Tibial nerve (tissue), 4 donors: ENCODE results near the gene FOLR1. TPM values are rescaled to one million over a fixed set of nuclear protein-coding genes. Genes with fewer than 3 reads are reported as not detected.

Source experiments
- DNase-seq, 2 donors: peaks; one replicate each; pipeline ENCODE4 v3.0.0-alpha.2; 2019; ENCODE audit warnings: low spot score in 2 of 2
- H3K27ac ChIP-seq, 4 donors: fragments of 200-600 bp; sonication (generic) in 3 of 4; one replicate each; pipeline ENCODE4 v1.5.1; 2017 to 2019; ENCODE audit warnings: mild to moderate bottlenecking in 1 of 4
- H3K27me3 ChIP-seq, 2 donors: fragments of 200-600 bp; sonication (generic) in 1 of 2; one replicate each; pipeline versions ENCODE4 v1.5.1 to v1.6.0; 2017 to 2019
- H3K36me3 ChIP-seq, 3 donors: fragments of 200-600 bp; sonication (generic); one replicate each; pipeline ENCODE4 v1.5.1; 2018 to 2019
- H3K4me1 ChIP-seq, 4 donors: fragments of 200-600 bp; sonication (generic) in 3 of 4; one replicate each; pipeline ENCODE4 v1.5.1; 2017 to 2019
- H3K4me3 ChIP-seq, 4 donors: fragments of 200-600 bp; sonication (generic) in 3 of 4; one replicate each; pipeline ENCODE4 v1.5.1; 2017 to 2019; ENCODE audit warnings: mild to moderate bottlenecking in 1 of 4, moderate library complexity in 1 of 4
- H3K9me3 ChIP-seq, 4 donors: fragments of 200-600 bp; sonication (generic) in 3 of 4; one replicate each; pipeline ENCODE4 v1.5.1; 2017 to 2019
- EP300 ChIP-seq, 2 donors: sonication (generic); formaldehyde crosslinking; IDR thresholded peaks; one replicate each; pipeline ENCODE4 v1.6.1; 2017; ENCODE audit warnings: antibody characterized with exemption in 2 of 2, mild to moderate bottlenecking in 1 of 2
- POLR2A ChIP-seq, 2 donors: fragments of 450-650 bp; IDR thresholded peaks; one replicate each; pipeline ENCODE4 v1.6.1; 2017; ENCODE audit warnings: antibody characterized with exemption in 2 of 2, mild to moderate bottlenecking in 2 of 2, moderate library complexity in 2 of 2
- WGBS, 2 donors: methylation state at CpG; one replicate each; pipeline ENCODE4 v1.1.5; 2018; 5-methylcytosine and 5-hydroxymethylcytosine counted together
- total RNA-seq, 4 donors: library from RNA; depleted of rRNA; stranded (reverse); fragments of >200 nt; gene quantifications; one replicate each; pipeline ENCODE4 v1.1.0, GENCODE V29; 2016
- TF ChIP-seq, protein P1 (sequence below), 5 experiments: fragments of 200-600 bp in 3 of 5; fragments of 450-650 bp in 2 of 5; sonication (generic) in 3 of 5; IDR thresholded peaks; one replicate each; pipeline ENCODE4 v1.5.1; 2016 to 2019; ENCODE audit warnings: antibody characterized with exemption in 5 of 5, mild to moderate bottlenecking in 3 of 5, moderate library complexity in 2 of 5

The FOLR1 gene
- total RNA-seq, 4 donors from 2014 or later, result 0.39 to 0.66 TPM; not detected in 2

DNA sequence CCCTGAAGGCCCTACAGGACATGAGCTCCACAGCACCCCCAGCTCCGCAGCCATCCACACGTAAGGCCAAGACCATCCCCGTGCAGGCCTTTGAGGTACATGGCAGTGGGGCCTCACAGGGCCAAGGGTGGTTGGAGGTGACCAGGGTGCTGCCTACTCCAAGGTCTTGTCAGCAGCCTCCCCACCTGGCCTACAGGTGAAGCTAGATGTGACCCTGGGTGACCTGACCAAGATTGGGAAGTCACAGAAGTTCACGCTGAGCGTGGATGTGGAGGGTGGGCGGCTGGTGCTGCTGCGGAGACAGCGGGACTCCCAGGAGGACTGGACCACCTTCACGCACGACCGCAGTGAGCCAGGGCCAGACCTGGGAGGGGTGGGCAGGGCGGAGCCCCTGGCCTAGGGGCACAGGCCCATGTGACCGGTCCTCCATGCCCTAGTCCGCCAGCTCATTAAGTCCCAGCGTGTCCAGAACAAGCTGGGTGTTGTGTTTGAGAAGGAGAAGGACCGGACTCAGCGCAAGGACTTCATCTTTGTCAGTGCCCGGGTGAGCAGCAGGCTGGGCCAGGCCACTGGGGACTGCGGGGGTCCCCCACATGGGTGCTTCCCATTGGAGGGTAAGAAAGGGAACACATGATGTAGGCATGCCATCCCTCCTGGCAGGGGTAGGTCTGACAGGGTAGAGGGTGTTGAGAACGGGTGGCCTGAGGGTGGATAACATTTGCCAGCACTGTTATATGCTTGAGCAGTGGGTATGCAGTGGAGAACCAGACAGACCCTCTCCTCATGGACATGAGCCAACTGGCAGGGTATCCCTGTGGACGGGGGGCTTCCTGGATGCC lies 38.2 kb downstream of the FOLR1 start:
- WGBS, 2 donors, result 86 to 92% methylated on average over 19 to 21 of the region's 21 CpGs
- Histone ChIP-seq H3K4me1 (peaks cover 0 to 38% (median 20%) of the 10 kb centered on the region in 4 donors), H3K9me3 (no peaks in the 10 kb centered on the region), H3K27ac (no peak overlapping the region), H3K36me3 (peaks cover 0 to 85% (median 36%) of the 10 kb centered on the region in 3 donors), H3K27me3 (no peaks in the 10 kb centered on the region), H3K4me3 (no peak overlapping the region)
- TF ChIP-seq EP300 (IDR thresholded peaks at IDR 0.05) (no peak), POLR2A (IDR thresholded peaks at IDR 0.05) (no peak)
- TF ChIP-seq, protein P1, sequence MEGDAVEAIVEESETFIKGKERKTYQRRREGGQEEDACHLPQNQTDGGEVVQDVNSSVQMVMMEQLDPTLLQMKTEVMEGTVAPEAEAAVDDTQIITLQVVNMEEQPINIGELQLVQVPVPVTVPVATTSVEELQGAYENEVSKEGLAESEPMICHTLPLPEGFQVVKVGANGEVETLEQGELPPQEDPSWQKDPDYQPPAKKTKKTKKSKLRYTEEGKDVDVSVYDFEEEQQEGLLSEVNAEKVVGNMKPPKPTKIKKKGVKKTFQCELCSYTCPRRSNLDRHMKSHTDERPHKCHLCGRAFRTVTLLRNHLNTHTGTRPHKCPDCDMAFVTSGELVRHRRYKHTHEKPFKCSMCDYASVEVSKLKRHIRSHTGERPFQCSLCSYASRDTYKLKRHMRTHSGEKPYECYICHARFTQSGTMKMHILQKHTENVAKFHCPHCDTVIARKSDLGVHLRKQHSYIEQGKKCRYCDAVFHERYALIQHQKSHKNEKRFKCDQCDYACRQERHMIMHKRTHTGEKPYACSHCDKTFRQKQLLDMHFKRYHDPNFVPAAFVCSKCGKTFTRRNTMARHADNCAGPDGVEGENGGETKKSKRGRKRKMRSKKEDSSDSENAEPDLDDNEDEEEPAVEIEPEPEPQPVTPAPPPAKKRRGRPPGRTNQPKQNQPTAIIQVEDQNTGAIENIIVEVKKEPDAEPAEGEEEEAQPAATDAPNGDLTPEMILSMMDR (IDR thresholded peaks at IDR 0.05), result no peak
- DNase-seq, result no peak

DNA sequence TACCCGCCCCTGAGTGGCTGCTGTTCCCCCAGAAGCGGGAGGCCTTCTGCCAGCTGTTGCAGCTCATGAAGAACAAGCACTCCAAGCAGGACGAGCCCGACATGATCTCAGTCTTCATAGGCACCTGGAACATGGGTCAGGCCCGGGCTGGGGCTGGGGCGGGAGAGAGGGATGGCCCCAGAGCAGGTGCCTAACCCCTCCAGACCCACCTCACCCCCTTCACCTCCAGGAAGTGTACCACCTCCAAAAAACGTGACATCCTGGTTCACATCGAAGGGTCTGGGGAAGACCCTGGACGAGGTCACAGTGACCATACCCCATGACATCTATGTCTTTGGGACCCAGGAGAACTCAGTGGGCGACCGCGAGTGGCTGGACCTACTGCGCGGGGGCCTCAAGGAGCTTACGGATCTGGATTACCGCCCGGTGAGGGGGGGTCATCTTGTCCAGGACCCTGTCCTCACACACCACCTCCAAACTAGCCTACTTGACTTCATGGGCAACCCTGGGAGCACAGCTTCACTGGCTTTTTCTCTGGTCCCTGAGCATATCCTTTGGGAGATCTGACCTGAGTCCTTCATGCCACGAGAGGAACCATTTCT lies 38.9 kb downstream of the FOLR1 start:
- Histone ChIP-seq H3K9me3 (no peaks in the 10 kb centered on the region), H3K4me3 (no peak overlapping the region), H3K36me3 (peaks cover 0 to 92% (median 44%) of the 10 kb centered on the region in 3 donors), H3K27me3 (no peaks in the 10 kb centered on the region), H3K4me1 (peaks cover 0 to 38% (median 13%) of the 10 kb centered on the region in 4 donors), H3K27ac (no peak overlapping the region)
- 86 to 89% methylated on average over 13 to 18 of the region's 18 CpGs for WGBS, 2 donors
- no peak for TF ChIP-seq POLR2A (IDR thresholded peaks at IDR 0.05)
- no peak for TF ChIP-seq EP300 (IDR thresholded peaks at IDR 0.05)
- TF ChIP-seq, protein P1 (IDR thresholded peaks at IDR 0.05), result no peak
- no peak for DNase-seq

DNA sequence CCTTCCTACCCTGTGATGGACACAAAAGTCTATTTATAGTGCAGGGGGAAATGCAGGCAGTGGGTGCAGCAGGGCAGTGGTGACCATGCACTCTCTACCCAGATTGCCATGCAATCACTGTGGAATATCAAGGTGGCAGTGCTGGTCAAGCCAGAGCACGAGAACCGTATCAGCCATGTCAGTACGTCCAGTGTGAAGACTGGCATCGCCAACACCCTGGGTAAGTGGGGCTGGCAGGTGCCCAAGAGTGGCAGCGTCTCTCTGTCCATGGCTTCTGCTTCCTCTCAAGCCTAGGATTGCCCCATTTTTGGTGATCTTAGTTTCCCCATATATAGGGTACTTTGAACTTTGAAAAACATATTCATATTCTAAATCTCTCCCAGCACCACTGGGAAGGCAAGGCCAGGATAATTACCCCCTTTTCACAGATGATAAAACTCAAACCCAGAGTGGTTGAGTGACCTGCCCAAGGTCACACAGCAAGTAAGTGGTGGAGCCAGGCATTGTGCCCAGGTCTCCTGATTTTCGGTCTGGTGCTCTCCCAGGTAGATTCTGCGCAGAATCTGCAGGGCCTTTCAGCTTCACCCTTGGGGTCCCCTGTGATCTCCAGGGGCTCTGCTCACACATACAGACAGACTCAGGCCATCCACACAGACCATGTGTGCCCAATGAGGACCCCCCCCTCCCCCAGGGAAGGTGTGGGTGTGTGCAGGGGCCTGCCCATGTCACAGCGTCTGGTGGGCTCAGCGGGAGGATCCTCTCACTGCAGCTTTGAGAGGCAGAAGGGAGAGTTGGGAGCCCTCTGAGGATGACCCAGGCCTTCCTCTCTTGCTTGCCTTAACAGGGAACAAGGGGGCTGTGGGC lies 39.7 kb downstream of the FOLR1 start:
- peaks cover 0 to 99% (median 46%) of the 10 kb centered on the region in 3 donors for H3K36me3 ChIP-seq
- peaks cover 0 to 37% (median 8%) of the 10 kb centered on the region in 4 donors for H3K4me1 ChIP-seq
- H3K4me3 ChIP-seq, result no peak overlapping the region
- no peak overlapping the region for H3K27ac ChIP-seq
- no peaks in the 10 kb centered on the region for H3K27me3 ChIP-seq
- no peak for DNase-seq
- H3K9me3 ChIP-seq, result no peaks in the 10 kb centered on the region
- 80 to 83% methylated on average over 9 of the region's 9 CpGs for WGBS, 2 donors
- TF ChIP-seq, protein P1 (IDR thresholded peaks at IDR 0.05), result no peak
- no peak for TF ChIP-seq EP300 (IDR thresholded peaks at IDR 0.05)
- TF ChIP-seq POLR2A (IDR thresholded peaks at IDR 0.05), result no peak

DNA sequence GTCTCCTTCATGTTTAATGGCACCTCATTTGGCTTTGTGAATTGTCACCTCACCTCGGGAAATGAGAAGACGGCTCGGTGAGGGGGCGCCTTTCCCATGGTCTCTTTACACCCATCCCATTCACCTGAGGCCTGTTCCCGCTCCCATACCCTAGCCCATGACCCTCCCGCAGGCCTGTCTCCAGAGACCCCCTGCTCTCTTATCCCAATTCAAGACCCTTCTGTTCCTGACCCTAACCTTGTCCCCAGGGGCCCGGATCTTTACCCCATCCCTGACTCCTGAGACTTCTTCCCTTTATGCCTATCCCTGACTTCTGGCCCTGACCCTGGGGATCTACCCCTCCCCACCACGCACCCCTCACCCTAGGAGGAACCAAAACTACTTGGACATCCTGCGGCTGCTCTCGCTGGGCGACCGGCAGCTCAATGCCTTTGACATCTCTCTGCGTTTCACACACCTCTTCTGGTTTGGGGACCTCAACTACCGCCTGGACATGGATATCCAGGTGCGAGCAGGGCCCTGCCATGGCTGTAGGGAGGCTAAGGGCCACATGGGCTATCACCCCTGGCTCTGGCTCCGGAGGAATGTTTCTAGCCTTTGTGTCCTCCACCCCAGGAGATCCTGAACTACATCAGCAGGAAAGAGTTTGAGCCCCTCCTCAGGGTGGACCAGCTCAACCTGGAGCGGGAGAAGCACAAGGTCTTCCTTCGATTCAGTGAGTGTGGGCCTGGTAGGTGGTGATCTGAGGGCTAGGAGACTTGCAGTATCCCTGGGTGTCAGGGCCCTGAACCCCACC lies 40.5 kb downstream of the FOLR1 start:
- Histone ChIP-seq H3K27ac (no peak overlapping the region), H3K9me3 (no peaks in the 10 kb centered on the region), H3K36me3 (peaks cover 0 to 99% (median 46%) of the 10 kb centered on the region in 3 donors), H3K27me3 (no peaks in the 10 kb centered on the region), H3K4me3 (no peak overlapping the region), H3K4me1 (peaks cover 0 to 31% (median 3%) of the 10 kb centered on the region in 4 donors)
- 86 to 91% methylated on average over 16 to 18 of the region's 18 CpGs for WGBS, 2 donors
- no peak for DNase-seq
- TF ChIP-seq EP300 (IDR thresholded peaks at IDR 0.05), result no peak
- TF ChIP-seq POLR2A (IDR thresholded peaks at IDR 0.05), result no peak
